ENCODE results near the gene CYFIP1. TPM values are rescaled to one million over a fixed set of nuclear protein-coding genes. Genes with fewer than 3 reads are reported as not detected.

CYFIP1 gene
- total RNA-seq, 1 donor from 2014 or later: 104 TPM

DNA sequence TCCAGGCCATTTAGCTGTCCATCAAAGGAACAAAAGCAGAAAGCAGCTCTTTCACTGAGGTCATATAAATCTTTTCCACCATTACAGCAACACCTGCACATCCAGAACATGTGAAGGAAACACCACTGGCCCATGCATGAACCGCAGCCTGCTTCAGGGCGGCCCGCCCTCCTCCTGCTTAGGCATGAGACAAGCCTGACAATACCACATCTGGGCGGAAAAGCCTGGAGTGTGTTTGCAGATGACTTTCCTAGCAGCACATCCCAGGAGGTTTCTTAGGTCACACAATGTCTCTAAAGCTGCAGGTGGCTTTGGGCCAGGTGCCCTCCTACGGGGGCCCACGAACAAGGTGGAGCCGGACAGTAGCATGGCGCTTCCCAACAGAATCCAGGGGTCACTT is 19.6 kb downstream of the CYFIP1 start:
- H3K4me3 ChIP-seq (ENCODE audit: low read depth, low read length): no peak overlapping the region
- DNase-seq (ENCODE audit: low read depth): no peak
- no peak for TF ChIP-seq CTCF (conservative IDR thresholded peaks at IDR 0.05; ENCODE audit: low read depth, low read length)

- DNase-seq (ENCODE audit: low read depth): no peak
- TF ChIP-seq CTCF (conservative IDR thresholded peaks at IDR 0.05; ENCODE audit: low read depth, low read length): no peak
- H3K4me3 ChIP-seq (ENCODE audit: low read depth, low read length): no peak overlapping the region
Measured at GRCh38 chr15:22960126-22960525, 20.0 kb downstream of the CYFIP1 start.

- no peak for DNase-seq (ENCODE audit: low read depth)
- TF ChIP-seq CTCF (conservative IDR thresholded peaks at IDR 0.05; ENCODE audit: low read depth, low read length): no peak
- H3K4me3 ChIP-seq (ENCODE audit: low read depth, low read length): no peak overlapping the region
Measured at GRCh38 chr15:22959321-22960101, 20.7 kb downstream of the CYFIP1 start.

DNA sequence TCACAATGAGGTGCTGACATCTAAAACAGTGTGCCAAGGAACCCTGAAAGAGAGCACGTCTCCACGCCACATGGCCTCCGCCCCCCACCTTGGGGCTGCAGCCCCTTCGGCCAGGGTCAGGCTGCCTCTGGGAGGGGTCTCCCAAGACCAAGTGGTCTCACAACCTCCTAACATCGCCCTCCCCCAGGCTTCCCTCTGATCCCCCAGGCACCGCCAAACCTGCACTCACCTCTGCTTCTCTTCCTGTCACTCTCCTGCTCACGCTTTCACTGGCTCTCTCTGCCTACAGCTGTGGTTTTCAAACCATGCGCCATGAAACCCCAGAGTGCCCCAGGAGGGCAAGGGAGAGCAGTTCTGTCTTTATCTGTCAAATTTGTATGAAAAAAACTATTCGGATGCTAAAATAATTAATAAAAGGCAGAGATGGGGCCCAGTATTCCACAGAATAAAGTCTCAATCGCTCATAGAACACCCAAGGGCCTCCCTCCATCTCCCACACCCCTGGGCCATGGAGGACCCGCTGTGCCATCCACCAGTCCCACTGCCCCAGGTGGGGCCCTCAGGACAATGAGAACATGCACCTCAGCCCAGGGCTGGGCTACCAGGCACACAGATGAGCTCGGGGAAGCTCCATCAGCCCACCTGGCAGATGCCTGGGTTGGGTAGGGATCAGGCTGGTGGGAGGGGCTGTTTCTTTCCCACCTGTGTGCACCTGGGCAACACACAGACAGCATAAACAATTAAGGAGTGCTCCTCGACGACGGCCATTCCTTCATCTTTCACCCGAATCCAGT is 21.5 kb downstream of the CYFIP1 start:
- no peak overlapping the region for H3K4me3 ChIP-seq (ENCODE audit: low read depth, low read length)
- no peak for TF ChIP-seq CTCF (conservative IDR thresholded peaks at IDR 0.05; ENCODE audit: low read depth, low read length)
- DNase-seq (ENCODE audit: low read depth): no peak

- no peak for DNase-seq (ENCODE audit: low read depth)
- TF ChIP-seq CTCF (conservative IDR thresholded peaks at IDR 0.05; ENCODE audit: low read depth, low read length): no peak
- H3K4me3 ChIP-seq (ENCODE audit: low read depth, low read length): no peak overlapping the region
Measured at GRCh38 chr15:22956978-22957260, 23.2 kb downstream of the CYFIP1 start.

DNA sequence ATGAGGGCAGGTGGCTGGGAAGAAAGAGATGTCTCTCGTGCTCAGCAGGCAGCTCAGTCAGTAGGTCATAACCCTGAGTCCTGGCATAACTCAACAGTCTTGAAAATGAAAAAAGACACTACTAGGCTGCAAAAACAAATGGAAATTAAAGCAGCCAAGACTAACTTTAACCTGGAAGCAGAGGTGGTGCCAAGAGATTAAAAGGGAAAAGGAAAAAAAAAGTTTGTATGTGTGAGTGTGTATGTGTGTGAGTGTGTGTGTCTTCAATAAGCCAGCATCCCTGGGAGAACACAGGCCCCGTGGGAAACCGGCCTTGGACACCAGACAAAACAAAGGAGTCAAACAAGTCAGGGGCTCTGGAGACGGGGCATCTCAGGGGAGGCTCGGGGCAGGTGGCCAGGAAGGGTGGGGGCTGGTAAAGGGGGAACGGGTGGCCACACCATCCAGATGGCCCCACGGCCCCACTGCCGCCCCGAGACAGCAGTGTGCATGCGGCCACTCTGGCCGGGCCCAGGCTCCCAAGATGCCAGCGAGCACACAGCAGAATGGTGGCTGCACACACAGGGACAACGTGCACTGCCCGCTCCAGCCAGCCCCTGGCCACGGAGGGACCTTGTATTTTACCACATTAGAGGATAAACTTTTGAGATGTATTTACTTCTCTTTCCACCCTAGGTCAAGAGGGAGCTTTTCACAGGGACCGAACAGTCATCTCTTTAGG is 23.8 kb downstream of the CYFIP1 start:
- DNase-seq (ENCODE audit: low read depth): no peak
- TF ChIP-seq CTCF (conservative IDR thresholded peaks at IDR 0.05; ENCODE audit: low read depth, low read length): no peak
- no peak overlapping the region for H3K4me3 ChIP-seq (ENCODE audit: low read depth, low read length)

All from epithelial cell of proximal tubule (primary cell).